Hepatocyte (in vitro differentiated cells): ENCODE measurements around the gene AP3M1. TPM values are rescaled to one million over a fixed set of nuclear protein-coding genes. Genes with fewer than 3 reads are reported as not detected.
A peak's percentile ranks its signal among the peaks of the same experiment; 100 is the strongest.
"Not testable (repeated sequence)": the region's sequence is repeated elsewhere in the genome, so short reads cannot be mapped to it uniquely, and the experiment has no call there.

Source experiments
- DNase-seq: peaks from one replicate; pipeline ENCODE4 v3.0.0-alpha.2; 2016; ENCODE audit warnings: low spot score
- H2AFZ ChIP-seq: fragments of 200-600 bp; sonication (generic); 2 replicates; pipeline ENCODE4 v1.6.0; 2016; ENCODE audit warnings: antibody characterized with exemption, mild to moderate bottlenecking
- H3K27ac ChIP-seq: fragments of 200-600 bp; sonication (generic); 2 replicates; pipeline ENCODE4 v1.5.1; 2016; ENCODE audit warnings: mild to moderate bottlenecking
- H3K27me3 ChIP-seq: fragments of 200-600 bp; sonication (generic); 2 replicates; pipeline ENCODE4 v1.6.1; 2016
- H3K36me3 ChIP-seq: fragments of 200-600 bp; sonication (generic); replicated peaks from 2 replicates; pipeline ENCODE4 v1.5.1; 2016; ENCODE audit warnings: low read depth; ENCODE audit not compliant: insufficient read depth
- H3K4me1 ChIP-seq: fragments of 200-600 bp; sonication (generic); 2 replicates; pipeline ENCODE4 v1.5.1; 2016; ENCODE audit warnings: mild to moderate bottlenecking, moderate library complexity; ENCODE audit not compliant: insufficient read depth
- H3K4me2 ChIP-seq: fragments of 200-600 bp; sonication (generic); 2 replicates; pipeline ENCODE4 v1.6.0; 2016
- H3K4me3 ChIP-seq: fragments of 200-600 bp; sonication (generic); 2 replicates; pipeline ENCODE4 v1.5.1; 2016; ENCODE audit warnings: mild to moderate bottlenecking
- H3K79me2 ChIP-seq: fragments of 200-600 bp; sonication (generic); 2 replicates; pipeline ENCODE4 v1.6.0; 2017; ENCODE audit warnings: mild to moderate bottlenecking
- H3K9me2 ChIP-seq: fragments of 200-600 bp; sonication (generic); replicated peaks from 2 replicates; pipeline ENCODE4 v1.6.0; 2017; ENCODE audit warnings: mild to moderate bottlenecking; ENCODE audit not compliant: insufficient read depth
- H3K9me3 ChIP-seq: fragments of 200-600 bp; sonication (generic); 2 replicates; pipeline ENCODE4 v1.5.1; 2016; ENCODE audit warnings: low read depth, mild to moderate bottlenecking
- H4K20me1 ChIP-seq: fragments of 200-600 bp; sonication (generic); 2 replicates; pipeline ENCODE4 v1.6.0; 2016; ENCODE audit warnings: mild to moderate bottlenecking; ENCODE audit not compliant: insufficient read depth, poor library complexity, severe bottlenecking
- EZH2 ChIP-seq: fragments of 200-600 bp; sonication (generic); IDR thresholded peaks from 2 replicates; pipeline ENCODE4 v1.6.1; 2016; ENCODE audit warnings: antibody characterized with exemption, mild to moderate bottlenecking, borderline replicate concordance
- EZH2phosphoT487 ChIP-seq: fragments of 200-600 bp; sonication (generic); IDR thresholded peaks from one replicate; pipeline ENCODE4 v1.6.1; 2018; ENCODE audit warnings: antibody characterized with exemption, mild to moderate bottlenecking, low read depth, moderate library complexity; ENCODE audit not compliant: unreplicated experiment, severe bottlenecking
- WGBS: methylation state at CpG from one replicate; pipeline ENCODE4 v1.1.6; 2016; ENCODE audit warnings: low lambda C conversion rate; ENCODE audit errors: missing lambda C conversion rate; 5-methylcytosine and 5-hydroxymethylcytosine counted together
- polyA plus RNA-seq: library from polyadenylated mRNA; unstranded; fragments of >200 nt; fragmentation: Nextera tagmentation; extraction: Ambion mirVana; gene quantifications from 2 replicates; pipeline ENCODE4 v1.2.1, GENCODE V29; 2016
- total RNA-seq: library from RNA; depleted of rRNA; stranded (reverse); fragments of >200 nt; gene quantifications from 2 replicates; pipeline ENCODE4 v1.2.3, GENCODE V29; 2014
- TF ChIP-seq, protein P1 (sequence below): fragments of 200-600 bp; sonication (generic); IDR thresholded peaks from 2 replicates; pipeline ENCODE4 v1.5.1; 2016; ENCODE audit warnings: antibody characterized with exemption, mild to moderate bottlenecking; ENCODE audit not compliant: poor library complexity

Gene AP3M1
- total and polyA plus RNA-seq, 2 experiments from 2014 or later = 28.2 to 35.0 TPM

DNA sequence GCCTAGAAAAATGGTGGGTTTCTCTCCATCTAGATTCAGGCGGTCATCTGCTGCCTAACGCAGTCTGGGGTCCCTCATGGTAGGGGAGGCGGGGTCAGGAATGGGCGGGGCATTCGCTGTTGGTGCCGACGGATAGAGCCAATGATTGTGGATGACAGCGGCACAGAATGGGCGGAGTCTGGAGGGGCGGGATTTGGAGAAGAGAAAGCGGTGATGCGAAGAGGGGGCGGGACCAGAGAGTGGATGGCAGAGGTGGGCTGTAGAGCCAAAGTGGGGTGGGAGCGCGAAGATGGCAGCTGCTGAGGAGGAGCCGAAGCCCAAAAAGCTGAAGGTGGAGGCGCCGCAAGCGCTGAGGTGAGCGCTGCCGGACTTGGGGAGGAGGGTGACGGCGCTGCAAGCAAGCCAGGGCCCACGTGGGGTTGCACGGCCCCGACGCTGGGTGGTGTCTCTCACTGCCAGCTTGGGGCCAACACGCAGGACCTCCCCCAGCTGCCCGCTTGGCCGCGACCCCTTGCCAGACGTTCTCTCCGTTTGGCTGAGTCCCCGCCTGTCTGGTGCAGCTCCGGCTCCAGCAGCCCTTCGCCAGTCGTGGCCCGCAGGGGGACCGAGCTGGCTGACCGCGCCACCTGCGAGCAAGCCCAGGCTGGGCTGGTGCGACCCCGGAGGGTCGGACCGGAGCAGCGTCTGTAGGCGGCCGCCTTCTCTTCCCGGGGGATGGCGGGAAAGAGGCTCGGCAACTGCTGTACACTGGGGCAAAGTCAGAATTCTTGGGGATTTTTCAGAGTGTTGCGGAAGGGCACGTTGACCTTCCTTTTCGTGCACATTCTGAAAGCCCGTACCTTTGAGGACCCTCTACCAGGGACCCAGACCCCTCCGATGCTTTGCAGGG, 606 bp upstream of the AP3M1 start, which contains the start of gene ADK:
ADK (plus strand) TSS at position 232 of the 889 bp plus-strand sequence; CDS start at position 290, 58 bp downstream.
- WGBS = 3% methylated on average over 34 of the region's 57 CpGs
- peaks cover 82% of the 10 kb centered on the region for H3K79me2 ChIP-seq

GRCh38 chr10:74146980-74147379, 3.6 kb downstream of the AP3M1 start:
- H3K27ac ChIP-seq, H3K9me3 ChIP-seq, H2AFZ ChIP-seq, H3K4me3 ChIP-seq, H3K9me2 ChIP-seq, H3K36me3 ChIP-seq, H3K4me1 ChIP-seq, H3K4me2 ChIP-seq, H3K27me3 ChIP-seq, H4K20me1 ChIP-seq, DNase-seq: not testable (repeated sequence)
- peaks cover 77% of the 10 kb centered on the region for H3K79me2 ChIP-seq
- WGBS = 99% methylated on average over 10 of the region's 10 CpGs

More for the DNA sequence above, 606 bp upstream of the AP3M1 start, which contains the start of gene ADK:
- peak within 1 kb of the TSS; percentile 79 for H3K4me2 ChIP-seq
- H2AFZ ChIP-seq = peak within 1 kb of the TSS; percentile 39
- H3K9me2 ChIP-seq = no peaks in the 10 kb centered on the region
- H3K27ac ChIP-seq = peak within 1 kb of the TSS; percentile 91
- no peak for TF ChIP-seq EZH2phosphoT487
- TF ChIP-seq, protein P1, sequence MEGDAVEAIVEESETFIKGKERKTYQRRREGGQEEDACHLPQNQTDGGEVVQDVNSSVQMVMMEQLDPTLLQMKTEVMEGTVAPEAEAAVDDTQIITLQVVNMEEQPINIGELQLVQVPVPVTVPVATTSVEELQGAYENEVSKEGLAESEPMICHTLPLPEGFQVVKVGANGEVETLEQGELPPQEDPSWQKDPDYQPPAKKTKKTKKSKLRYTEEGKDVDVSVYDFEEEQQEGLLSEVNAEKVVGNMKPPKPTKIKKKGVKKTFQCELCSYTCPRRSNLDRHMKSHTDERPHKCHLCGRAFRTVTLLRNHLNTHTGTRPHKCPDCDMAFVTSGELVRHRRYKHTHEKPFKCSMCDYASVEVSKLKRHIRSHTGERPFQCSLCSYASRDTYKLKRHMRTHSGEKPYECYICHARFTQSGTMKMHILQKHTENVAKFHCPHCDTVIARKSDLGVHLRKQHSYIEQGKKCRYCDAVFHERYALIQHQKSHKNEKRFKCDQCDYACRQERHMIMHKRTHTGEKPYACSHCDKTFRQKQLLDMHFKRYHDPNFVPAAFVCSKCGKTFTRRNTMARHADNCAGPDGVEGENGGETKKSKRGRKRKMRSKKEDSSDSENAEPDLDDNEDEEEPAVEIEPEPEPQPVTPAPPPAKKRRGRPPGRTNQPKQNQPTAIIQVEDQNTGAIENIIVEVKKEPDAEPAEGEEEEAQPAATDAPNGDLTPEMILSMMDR = peak; percentile 43
- H3K4me3 ChIP-seq = peak within 1 kb of the TSS; percentile 87
- no peaks in the 10 kb centered on the region for H3K27me3 ChIP-seq
- no peaks in the 10 kb centered on the region for H3K36me3 ChIP-seq
- peak; percentile 100 for DNase-seq
- no peaks in the 10 kb centered on the region for H3K9me3 ChIP-seq
- peaks cover 4% of the 10 kb centered on the region for H3K4me1 ChIP-seq
- H4K20me1 ChIP-seq = peaks cover 3% of the 10 kb centered on the region

- Histone ChIP-seq H3K4me1 (peaks cover 4% of the 10 kb centered on the region), H3K27ac (no peak overlapping the region), H4K20me1 (peaks cover 7% of the 10 kb centered on the region), H3K9me3 (no peaks in the 10 kb centered on the region), H3K4me3 (no peak overlapping the region), H2AFZ (no peak overlapping the region), H3K36me3 (no peaks in the 10 kb centered on the region), H3K79me2 (peaks cover 88% of the 10 kb centered on the region), H3K4me2 (peak overlapping the region; percentile 3), H3K9me2 (no peaks in the 10 kb centered on the region), H3K27me3 (no peaks in the 10 kb centered on the region)
- TF ChIP-seq EZH2 = no peak
- TF ChIP-seq, protein P1 = no peak
- no peak for TF ChIP-seq EZH2phosphoT487
- WGBS = 32% methylated on average over 2 of the region's 2 CpGs
- DNase-seq = peak; percentile 41
Measured at GRCh38 chr10:74145133-74145532, 5.5 kb downstream of the AP3M1 start.

GRCh38 chr10:74140553-74140952, 10.1 kb downstream of the AP3M1 start:
- Histone ChIP-seq H3K9me2 (no peaks in the 10 kb centered on the region), H3K4me1 (no peaks in the 10 kb centered on the region), H3K4me3 (no peak overlapping the region), H3K9me3 (no peaks in the 10 kb centered on the region), H3K4me2 (no peak overlapping the region), H2AFZ (no peak overlapping the region), H3K79me2 (peaks cover 53% of the 10 kb centered on the region), H3K27me3 (no peaks in the 10 kb centered on the region), H4K20me1 (no peaks in the 10 kb centered on the region), H3K27ac (no peak overlapping the region), H3K36me3 (no peaks in the 10 kb centered on the region)
- no peak for DNase-seq
- WGBS = 92% methylated on average over 2 of the region's 2 CpGs
- TF ChIP-seq EZH2 (no peak), EZH2phosphoT487 (no peak)
- TF ChIP-seq, protein P1 = no peak
